Uterus (tissue), 4 donors: Measurements from ENCODE around the gene LINS1. TPM values are rescaled to one million over a fixed set of nuclear protein-coding genes. Genes with fewer than 3 reads are reported as not detected.
A peak's percentile ranks its signal among the peaks of the same experiment; 100 is the strongest.

Source experiments
- DNase-seq, 2 donors: peaks; one replicate each; pipeline ENCODE4 v3.0.0-alpha.2; 2019 to 2020
- H3K27ac ChIP-seq, 2 donors: fragments of 200-600 bp; sonication (generic); 1 replicate in 1 of 2; 2 replicates in 1 of 2; pipeline ENCODE4 v1.5.1; 2016 to 2018
- H3K27me3 ChIP-seq, 2 donors: fragments of 200-600 bp; sonication (generic); one replicate each; pipeline ENCODE4 v1.5.1; 2018 to 2019; ENCODE audit warnings: control low read depth in 1 of 2
- H3K36me3 ChIP-seq, 2 donors: fragments of 200-600 bp; sonication (generic); one replicate each; pipeline ENCODE4 v1.5.1; 2019; ENCODE audit warnings: control low read depth in 1 of 2
- H3K4me1 ChIP-seq, 2 donors: fragments of 200-600 bp; sonication (generic); one replicate each; pipeline ENCODE4 v1.5.1; 2018 to 2019; ENCODE audit warnings: control low read depth in 1 of 2
- H3K4me3 ChIP-seq, 2 donors: fragments of 200-600 bp; sonication (generic); 1 replicate in 1 of 2; 2 replicates in 1 of 2; pipeline ENCODE4 v1.5.1; 2018 to 2019; ENCODE audit warnings: mild to moderate bottlenecking in 1 of 2
- H3K9me3 ChIP-seq, 2 donors: fragments of 200-600 bp; sonication (generic); one replicate each; pipeline ENCODE4 v1.5.1; 2019; ENCODE audit warnings: control low read depth in 1 of 2
- POLR2A ChIP-seq, 2 donors: fragments of 450-650 bp; IDR thresholded peaks; one replicate each; pipeline ENCODE4 v1.6.1; 2016; ENCODE audit warnings: antibody characterized with exemption in 2 of 2, mild to moderate bottlenecking in 1 of 2, moderate library complexity in 1 of 2
- intact Hi-C: fragments of 100-400 bp; cut with DNase I; formaldehyde crosslinking; loops from one replicate; pipeline ENCODE4 v1.15.1; 2023; ENCODE audit warnings: low total_unique reads
- total RNA-seq, 4 donors: library from RNA; depleted of rRNA in 3 of 4; stranded (reverse); fragments of >200 nt in 3 of 4; gene quantifications; one replicate each; pipeline versions ENCODE4 v1.1.0 to v1.2.4, GENCODE V29; 2014 to 2023
- TF ChIP-seq, protein P1 (sequence below), 4 experiments: fragments of 200-600 bp in 2 of 4; fragments of 450-650 bp in 2 of 4; sonication (generic) in 2 of 4; IDR thresholded peaks; one replicate each; pipeline ENCODE4 v1.5.1; 2016 to 2019; ENCODE audit warnings: antibody characterized with exemption in 4 of 4, mild to moderate bottlenecking in 2 of 4, moderate library complexity in 1 of 4
- donor health status: DM: yes; HTN: yes; CAD: no.

LINS1 gene
- total RNA-seq, 4 donors from 2014 or later, result 17.4 to 108 (median 52.8) TPM

DNA sequence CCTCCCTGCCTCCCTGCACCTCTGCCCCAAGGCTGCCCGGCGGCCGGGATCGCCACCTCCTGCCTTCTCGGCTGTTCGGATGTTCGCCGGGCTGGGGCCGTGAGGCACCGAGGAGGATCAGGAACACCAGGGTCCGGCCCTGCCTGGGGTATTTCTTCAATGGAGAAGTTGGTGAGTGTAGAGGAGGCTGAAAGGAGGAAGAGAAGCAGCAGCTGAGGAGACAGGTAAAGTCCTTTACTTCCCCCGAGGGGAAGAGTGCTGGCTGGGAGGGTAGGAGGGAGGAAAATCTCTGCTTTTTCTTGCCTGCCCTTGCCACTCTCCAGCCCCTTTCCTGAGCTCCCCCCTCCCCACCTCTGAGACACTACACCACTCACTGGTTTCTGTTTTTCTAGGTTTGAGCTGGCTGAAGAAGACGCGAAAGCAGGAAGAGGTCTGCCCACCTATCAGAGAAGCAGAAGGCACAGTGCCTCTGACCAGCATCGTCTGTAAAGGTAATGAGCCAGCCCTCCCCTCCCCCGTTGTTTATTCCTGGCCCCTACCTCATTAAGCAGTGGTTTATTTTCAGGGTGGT is 924 bp upstream of the LINS1 start:
- peak overlapping the region; percentile 73 to 98 for H3K4me3 ChIP-seq
- H3K9me3 ChIP-seq, result no peaks in the 10 kb centered on the region
- DNase-seq, result no peak
- peak overlapping the region; percentile 81 to 85 for H3K27ac ChIP-seq
- TF ChIP-seq, protein P1, sequence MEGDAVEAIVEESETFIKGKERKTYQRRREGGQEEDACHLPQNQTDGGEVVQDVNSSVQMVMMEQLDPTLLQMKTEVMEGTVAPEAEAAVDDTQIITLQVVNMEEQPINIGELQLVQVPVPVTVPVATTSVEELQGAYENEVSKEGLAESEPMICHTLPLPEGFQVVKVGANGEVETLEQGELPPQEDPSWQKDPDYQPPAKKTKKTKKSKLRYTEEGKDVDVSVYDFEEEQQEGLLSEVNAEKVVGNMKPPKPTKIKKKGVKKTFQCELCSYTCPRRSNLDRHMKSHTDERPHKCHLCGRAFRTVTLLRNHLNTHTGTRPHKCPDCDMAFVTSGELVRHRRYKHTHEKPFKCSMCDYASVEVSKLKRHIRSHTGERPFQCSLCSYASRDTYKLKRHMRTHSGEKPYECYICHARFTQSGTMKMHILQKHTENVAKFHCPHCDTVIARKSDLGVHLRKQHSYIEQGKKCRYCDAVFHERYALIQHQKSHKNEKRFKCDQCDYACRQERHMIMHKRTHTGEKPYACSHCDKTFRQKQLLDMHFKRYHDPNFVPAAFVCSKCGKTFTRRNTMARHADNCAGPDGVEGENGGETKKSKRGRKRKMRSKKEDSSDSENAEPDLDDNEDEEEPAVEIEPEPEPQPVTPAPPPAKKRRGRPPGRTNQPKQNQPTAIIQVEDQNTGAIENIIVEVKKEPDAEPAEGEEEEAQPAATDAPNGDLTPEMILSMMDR (IDR thresholded peaks at IDR 0.05), result no peak
- no peak for TF ChIP-seq POLR2A (IDR thresholded peaks at IDR 0.05)
- H3K36me3 ChIP-seq, result no peaks in the 10 kb centered on the region
- no peaks in the 10 kb centered on the region for H3K27me3 ChIP-seq
- H3K4me1 ChIP-seq, result peaks cover 0 to 17% of the 10 kb centered on the region in 2 donors
- intact Hi-C loops, result no loop called here

DNA sequence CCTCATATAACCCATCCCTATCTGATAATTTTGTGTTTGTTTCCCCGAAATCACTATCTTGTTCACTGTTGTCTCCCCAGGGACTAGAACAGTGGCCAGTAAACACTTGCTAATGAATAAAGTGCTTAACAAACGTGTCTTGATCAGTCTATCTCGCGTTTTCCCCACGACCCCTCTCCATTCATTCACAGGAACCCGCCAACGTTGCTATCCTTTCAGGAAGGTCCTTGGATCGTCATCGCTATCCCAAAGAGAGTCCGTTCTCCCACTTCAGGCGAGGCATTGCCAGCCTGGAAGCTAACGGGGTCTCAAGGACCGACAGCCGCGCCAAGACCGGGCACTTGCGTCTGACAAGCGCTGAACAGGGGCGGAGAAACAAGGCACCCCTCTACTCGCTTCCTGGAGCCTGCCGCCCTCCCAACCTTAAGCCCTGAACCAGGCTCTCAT is 344 bp downstream of the LINS1 start:
- intact Hi-C loops, result no loop called here
- Histone ChIP-seq H3K27me3 (no peaks in the 10 kb centered on the region), H3K27ac (peak overlapping the region; percentile 81 to 86), H3K4me3 (peak overlapping the region; percentile 79 to 99), H3K36me3 (no peaks in the 10 kb centered on the region), H3K9me3 (no peaks in the 10 kb centered on the region), H3K4me1 (peaks cover 0 to 17% of the 10 kb centered on the region in 2 donors)
- DNase-seq, result no peak
- TF ChIP-seq, protein P1 (IDR thresholded peaks at IDR 0.05), result no peak
- TF ChIP-seq POLR2A (IDR thresholded peaks at IDR 0.05), result no peak

DNA sequence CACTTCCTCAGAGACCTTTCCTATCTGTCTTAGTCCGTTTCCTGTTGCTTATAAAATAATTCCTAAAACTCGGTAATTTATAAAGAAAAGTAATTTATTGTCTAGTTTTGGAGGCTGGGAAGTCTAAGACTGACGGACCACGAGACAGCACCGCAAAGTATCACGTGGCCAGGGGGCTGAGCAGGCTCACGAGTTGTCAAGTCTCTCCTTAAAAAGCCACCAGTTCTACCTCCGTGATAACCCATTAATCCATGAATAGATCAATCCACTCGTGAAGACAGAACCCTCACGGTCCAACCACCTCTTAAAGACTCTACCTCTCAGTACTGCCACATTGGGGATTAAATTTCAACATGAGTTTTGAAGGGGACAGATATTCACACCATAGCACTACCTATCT is 821 bp downstream of the LINS1 start:
- intact Hi-C loops, result no loop called here
- TF ChIP-seq POLR2A (IDR thresholded peaks at IDR 0.05), result no peak
- TF ChIP-seq, protein P1 (IDR thresholded peaks at IDR 0.05), result no peak
- no peak for DNase-seq
- peak overlapping the region; percentile 79 to 99 for H3K4me3 ChIP-seq
- peak overlapping the region in 1 of 2 donors; percentile 81 for H3K27ac ChIP-seq
- H3K9me3 ChIP-seq, result no peaks in the 10 kb centered on the region
- H3K4me1 ChIP-seq, result peaks cover 0 to 17% of the 10 kb centered on the region in 2 donors
- no peaks in the 10 kb centered on the region for H3K36me3 ChIP-seq
- no peaks in the 10 kb centered on the region for H3K27me3 ChIP-seq

DNA sequence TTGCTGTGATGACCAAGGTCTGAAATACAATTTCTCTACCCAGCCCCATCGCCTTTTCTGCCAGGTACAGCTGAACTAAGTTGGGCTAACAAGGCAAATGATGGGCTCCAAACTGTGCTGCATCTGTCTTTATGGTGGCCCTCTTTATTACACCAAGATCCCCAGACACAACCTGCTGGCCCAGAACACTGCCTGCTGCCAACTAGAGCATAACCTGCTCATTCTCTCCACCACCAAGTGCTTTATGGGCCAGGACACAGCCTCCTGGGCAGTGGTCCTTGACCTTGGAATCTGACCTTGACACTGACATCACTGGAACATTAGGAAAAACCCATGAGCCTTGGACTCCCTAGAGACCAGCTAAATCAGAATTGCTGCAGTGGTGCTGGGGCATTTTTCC is 3.3 kb downstream of the LINS1 start:
- Histone ChIP-seq H3K9me3 (no peaks in the 10 kb centered on the region), H3K27ac (no peak overlapping the region), H3K4me3 (no peak overlapping the region), H3K27me3 (no peaks in the 10 kb centered on the region), H3K36me3 (no peaks in the 10 kb centered on the region), H3K4me1 (peaks cover 0 to 13% of the 10 kb centered on the region in 2 donors)
- TF ChIP-seq POLR2A (IDR thresholded peaks at IDR 0.05), result no peak
- TF ChIP-seq, protein P1 (IDR thresholded peaks at IDR 0.05), result no peak
- DNase-seq, result no peak
- intact Hi-C loops, result no loop called here

DNA sequence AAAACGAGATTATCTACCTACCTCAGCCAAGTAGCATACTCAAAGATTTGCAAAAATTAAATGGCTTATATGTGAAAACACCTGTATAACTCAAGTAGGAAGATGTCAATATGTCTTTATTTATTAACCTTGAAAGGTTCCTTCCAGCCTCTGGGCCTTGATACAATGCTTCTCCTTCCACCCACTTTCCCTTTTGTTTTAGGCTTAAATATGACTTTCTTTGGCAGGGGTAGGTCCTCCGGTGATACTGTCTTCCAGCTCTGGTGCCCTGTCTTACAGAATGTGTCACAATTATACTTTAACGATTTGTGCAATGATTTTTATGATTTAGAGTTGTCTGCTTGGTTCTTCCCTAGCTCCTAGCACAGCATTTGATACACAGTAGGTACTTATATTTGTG is 4.1 kb downstream of the LINS1 start:
- Histone ChIP-seq H3K4me3 (no peak overlapping the region), H3K9me3 (no peaks in the 10 kb centered on the region), H3K36me3 (no peaks in the 10 kb centered on the region), H3K27me3 (no peaks in the 10 kb centered on the region), H3K4me1 (peaks cover 0 to 9% of the 10 kb centered on the region in 2 donors), H3K27ac (no peak overlapping the region)
- intact Hi-C loops, result no loop called here
- no peak for TF ChIP-seq POLR2A (IDR thresholded peaks at IDR 0.05)
- TF ChIP-seq, protein P1 (IDR thresholded peaks at IDR 0.05), result no peak
- no peak for DNase-seq
